ENCODE results near the gene KCTD1. TPM values are rescaled to one million over a fixed set of nuclear protein-coding genes. Genes with fewer than 3 reads are reported as not detected.

The KCTD1 gene
- total and polyA plus RNA-seq, 4 donors, result 0.78 to 2.9 (median 2.0) TPM

DNA sequence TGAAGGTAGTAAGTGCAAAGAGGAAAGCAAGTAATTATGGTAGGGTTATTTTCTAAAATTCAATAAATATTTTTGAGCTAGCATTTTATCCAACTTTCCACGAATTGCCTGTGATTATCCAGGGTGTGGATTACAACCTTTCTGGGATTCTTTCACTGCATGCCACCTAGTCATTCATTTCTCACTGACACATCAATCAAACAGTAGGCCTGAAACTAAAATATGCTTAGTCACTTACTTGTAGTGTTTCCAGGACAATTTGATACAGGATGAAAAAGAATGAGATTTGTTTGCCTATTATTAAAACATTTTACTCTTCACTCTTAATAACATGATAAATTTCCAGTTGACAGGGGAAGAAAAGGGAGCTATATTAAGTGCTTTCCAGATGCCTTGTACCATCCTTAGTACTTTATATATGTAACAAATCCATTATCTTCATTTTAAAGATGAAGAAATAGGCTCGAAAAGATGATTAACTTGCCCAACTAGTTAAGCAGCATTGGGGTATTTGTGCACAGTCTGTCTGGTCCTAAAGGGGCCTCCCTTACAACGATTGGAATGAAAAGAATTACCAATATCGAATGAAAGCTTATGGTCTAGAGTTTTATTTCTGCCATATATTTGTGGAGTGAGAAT lies 70.4 kb downstream of the KCTD1 start:
- DNase-seq (ENCODE audit: low spot score), result no peak
- Histone ChIP-seq H3K27ac (ENCODE audit: low read depth in 1 of 2, low read length in 2 of 2) (no peak overlapping the region), H3K27me3 (ENCODE audit: control insufficient read depth in 4 of 4, insufficient read depth in 4 of 4, low read length in 3 of 4) (no peaks in the 10 kb centered on the region), H3K4me1 (ENCODE audit: control insufficient read depth in 4 of 4, insufficient read depth in 4 of 4, low read length in 3 of 4) (no peaks in the 10 kb centered on the region), H3K4me3 (ENCODE audit: low read depth in 1 of 3, low read length in 3 of 3) (no peak overlapping the region), H3K9ac (ENCODE audit: low read depth in 1 of 2, low read length in 2 of 2) (no peak overlapping the region), H3K9me3 (ENCODE audit: control insufficient read depth in 4 of 4, low read length in 3 of 4) (no peaks in the 10 kb centered on the region), H3K36me3 (ENCODE audit: control insufficient read depth in 4 of 4, insufficient read depth in 3 of 4, low read depth in 1 of 4, low read length in 3 of 4) (no peaks in the 10 kb centered on the region)
- 82% methylated on average over 4 of the region's 4 CpGs for WGBS
- TF ChIP-seq GABPA (IDR thresholded peaks at IDR 0.05 in 1 of 2, conservative IDR thresholded peaks at IDR 0.05 in 1 of 2) (no peak), RXRA (IDR thresholded peaks at IDR 0.05) (no peak), HNF4A (conservative IDR thresholded peaks at IDR 0.05) (no peak), MAX (IDR thresholded peaks at IDR 0.05) (no peak), FOXA1 (IDR thresholded peaks at IDR 0.05) (no peak), YY1 (IDR thresholded peaks at IDR 0.05) (no peak), EGR1 (IDR thresholded peaks at IDR 0.05; ENCODE audit: low read depth in 2 of 2) (no peak), SP1 (IDR thresholded peaks at IDR 0.05) (no peak), NR2F2 (IDR thresholded peaks at IDR 0.05) (no peak), RAD21 (IDR thresholded peaks at IDR 0.05) (no peak), HNF4G (IDR thresholded peaks at IDR 0.05) (no peak), TAF1 (conservative IDR thresholded peaks at IDR 0.05) (no peak), JUND (IDR thresholded peaks at IDR 0.05) (no peak), ZBTB33 (IDR thresholded peaks at IDR 0.05) (no peak), FOXA2 (IDR thresholded peaks at IDR 0.05) (no peak)
- TF ChIP-seq, protein P1, sequence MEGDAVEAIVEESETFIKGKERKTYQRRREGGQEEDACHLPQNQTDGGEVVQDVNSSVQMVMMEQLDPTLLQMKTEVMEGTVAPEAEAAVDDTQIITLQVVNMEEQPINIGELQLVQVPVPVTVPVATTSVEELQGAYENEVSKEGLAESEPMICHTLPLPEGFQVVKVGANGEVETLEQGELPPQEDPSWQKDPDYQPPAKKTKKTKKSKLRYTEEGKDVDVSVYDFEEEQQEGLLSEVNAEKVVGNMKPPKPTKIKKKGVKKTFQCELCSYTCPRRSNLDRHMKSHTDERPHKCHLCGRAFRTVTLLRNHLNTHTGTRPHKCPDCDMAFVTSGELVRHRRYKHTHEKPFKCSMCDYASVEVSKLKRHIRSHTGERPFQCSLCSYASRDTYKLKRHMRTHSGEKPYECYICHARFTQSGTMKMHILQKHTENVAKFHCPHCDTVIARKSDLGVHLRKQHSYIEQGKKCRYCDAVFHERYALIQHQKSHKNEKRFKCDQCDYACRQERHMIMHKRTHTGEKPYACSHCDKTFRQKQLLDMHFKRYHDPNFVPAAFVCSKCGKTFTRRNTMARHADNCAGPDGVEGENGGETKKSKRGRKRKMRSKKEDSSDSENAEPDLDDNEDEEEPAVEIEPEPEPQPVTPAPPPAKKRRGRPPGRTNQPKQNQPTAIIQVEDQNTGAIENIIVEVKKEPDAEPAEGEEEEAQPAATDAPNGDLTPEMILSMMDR (IDR thresholded peaks at IDR 0.05; ENCODE audit: low read depth, low read length, missing input control), result no peak
- TF ChIP-seq, protein P2, sequence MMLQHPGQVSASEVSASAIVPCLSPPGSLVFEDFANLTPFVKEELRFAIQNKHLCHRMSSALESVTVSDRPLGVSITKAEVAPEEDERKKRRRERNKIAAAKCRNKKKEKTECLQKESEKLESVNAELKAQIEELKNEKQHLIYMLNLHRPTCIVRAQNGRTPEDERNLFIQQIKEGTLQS (IDR thresholded peaks at IDR 0.05), result no peak
- TF ChIP-seq, protein P3, sequence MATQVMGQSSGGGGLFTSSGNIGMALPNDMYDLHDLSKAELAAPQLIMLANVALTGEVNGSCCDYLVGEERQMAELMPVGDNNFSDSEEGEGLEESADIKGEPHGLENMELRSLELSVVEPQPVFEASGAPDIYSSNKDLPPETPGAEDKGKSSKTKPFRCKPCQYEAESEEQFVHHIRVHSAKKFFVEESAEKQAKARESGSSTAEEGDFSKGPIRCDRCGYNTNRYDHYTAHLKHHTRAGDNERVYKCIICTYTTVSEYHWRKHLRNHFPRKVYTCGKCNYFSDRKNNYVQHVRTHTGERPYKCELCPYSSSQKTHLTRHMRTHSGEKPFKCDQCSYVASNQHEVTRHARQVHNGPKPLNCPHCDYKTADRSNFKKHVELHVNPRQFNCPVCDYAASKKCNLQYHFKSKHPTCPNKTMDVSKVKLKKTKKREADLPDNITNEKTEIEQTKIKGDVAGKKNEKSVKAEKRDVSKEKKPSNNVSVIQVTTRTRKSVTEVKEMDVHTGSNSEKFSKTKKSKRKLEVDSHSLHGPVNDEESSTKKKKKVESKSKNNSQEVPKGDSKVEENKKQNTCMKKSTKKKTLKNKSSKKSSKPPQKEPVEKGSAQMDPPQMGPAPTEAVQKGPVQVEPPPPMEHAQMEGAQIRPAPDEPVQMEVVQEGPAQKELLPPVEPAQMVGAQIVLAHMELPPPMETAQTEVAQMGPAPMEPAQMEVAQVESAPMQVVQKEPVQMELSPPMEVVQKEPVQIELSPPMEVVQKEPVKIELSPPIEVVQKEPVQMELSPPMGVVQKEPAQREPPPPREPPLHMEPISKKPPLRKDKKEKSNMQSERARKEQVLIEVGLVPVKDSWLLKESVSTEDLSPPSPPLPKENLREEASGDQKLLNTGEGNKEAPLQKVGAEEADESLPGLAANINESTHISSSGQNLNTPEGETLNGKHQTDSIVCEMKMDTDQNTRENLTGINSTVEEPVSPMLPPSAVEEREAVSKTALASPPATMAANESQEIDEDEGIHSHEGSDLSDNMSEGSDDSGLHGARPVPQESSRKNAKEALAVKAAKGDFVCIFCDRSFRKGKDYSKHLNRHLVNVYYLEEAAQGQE (IDR thresholded peaks at IDR 0.05), result no peak
